GM19099 (cell line): ENCODE results near the gene EGFR.

ENCODE experiments used
- POLR2A ChIP-seq: IDR thresholded peaks from 3 replicates; pipeline ENCODE4 v1.6.1; 2011; ENCODE audit warnings: low read depth; ENCODE audit not compliant: insufficient read length; ENCODE audit errors: extremely low read depth

The EGFR gene

DNA sequence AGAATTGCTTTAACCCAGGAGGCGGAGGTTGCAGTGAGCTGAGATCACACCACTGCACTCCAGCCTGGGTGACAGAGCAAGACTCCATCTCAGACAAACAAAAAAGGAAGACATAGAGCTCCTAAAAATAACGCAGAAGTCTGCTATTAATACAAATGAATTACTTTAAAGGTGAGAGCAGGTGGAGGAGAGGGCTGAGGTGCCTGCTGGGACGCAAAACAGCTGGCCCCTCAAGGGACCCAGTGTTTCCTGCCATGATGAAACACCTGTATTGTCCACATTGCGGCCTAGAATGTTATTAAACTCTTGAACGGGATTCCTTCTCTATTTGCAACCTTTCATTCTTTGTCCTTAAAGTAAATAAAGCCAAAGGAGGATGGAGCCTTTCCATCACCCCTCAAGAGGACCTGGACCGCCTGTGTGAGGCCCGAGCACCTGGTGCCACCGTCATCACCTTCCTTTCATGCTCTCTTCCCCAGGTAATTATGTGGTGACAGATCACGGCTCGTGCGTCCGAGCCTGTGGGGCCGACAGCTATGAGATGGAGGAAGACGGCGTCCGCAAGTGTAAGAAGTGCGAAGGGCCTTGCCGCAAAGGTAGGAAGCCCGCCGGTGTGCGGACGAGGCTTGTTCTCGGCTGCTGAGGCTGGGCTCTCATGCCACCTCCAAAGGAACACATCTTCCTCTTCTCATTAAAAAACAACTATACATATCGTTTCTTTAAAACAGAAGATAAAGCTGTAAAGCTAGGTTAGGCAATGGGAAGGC, 136.7 kb downstream of the EGFR start:
- no peak for TF ChIP-seq POLR2A

DNA sequence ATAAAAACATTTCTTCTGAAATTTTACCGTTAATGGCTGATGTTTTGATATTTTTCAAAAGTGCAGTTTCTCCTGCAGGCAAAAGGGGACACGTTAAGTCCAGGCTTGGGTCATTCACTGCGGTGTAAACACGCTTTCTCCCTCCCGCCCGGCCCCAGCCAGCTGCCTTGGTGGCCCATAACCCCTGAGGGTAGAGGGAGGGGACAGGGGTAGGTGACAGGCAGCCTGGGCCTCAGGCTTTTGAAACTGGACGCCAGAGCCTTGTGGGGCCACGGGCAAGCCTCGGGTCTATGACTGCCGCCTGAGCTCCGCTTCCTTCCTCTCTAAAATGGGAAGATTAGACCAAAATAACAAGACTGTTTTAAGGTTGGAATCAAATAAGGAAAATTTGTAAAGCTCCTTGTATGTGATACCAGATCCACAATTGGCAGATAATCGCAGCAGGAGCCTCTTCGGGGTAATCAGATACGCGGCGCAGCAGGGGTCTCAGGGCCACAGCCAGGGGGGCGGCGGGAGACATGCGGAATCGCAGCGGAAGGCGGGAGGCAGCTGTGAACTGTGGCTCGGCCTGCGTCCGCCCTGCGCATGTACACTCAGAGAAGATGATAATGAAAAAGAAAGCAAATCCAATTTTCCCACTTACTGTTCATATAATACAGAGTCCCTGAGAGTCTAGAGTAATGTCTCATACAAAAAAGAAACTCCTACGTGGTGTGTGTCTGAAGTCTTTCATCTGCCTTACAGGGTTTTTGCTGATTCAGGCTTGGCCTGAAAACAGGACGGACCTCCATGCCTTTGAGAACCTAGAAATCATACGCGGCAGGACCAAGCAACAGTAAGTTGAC, 138.3 kb downstream of the EGFR start:
- TF ChIP-seq POLR2A, result no peak

DNA sequence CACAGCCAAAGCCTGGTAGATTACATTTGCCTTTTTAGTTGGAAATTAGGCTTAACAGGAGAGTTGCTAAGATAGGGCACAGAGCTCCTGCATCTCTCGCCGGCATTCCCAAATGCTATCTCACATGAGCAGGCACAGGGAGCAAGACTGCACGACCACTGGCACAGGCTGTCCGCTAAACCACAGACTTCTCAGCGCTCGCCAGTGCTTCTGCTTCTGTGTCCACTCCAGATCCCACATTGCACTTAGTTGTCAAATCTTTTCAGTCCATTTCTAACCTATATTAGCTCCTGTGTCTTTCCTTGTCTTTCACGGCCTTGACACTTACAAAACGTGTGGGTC, 138.9 kb downstream of the EGFR start:
- TF ChIP-seq POLR2A, result no peak

DNA sequence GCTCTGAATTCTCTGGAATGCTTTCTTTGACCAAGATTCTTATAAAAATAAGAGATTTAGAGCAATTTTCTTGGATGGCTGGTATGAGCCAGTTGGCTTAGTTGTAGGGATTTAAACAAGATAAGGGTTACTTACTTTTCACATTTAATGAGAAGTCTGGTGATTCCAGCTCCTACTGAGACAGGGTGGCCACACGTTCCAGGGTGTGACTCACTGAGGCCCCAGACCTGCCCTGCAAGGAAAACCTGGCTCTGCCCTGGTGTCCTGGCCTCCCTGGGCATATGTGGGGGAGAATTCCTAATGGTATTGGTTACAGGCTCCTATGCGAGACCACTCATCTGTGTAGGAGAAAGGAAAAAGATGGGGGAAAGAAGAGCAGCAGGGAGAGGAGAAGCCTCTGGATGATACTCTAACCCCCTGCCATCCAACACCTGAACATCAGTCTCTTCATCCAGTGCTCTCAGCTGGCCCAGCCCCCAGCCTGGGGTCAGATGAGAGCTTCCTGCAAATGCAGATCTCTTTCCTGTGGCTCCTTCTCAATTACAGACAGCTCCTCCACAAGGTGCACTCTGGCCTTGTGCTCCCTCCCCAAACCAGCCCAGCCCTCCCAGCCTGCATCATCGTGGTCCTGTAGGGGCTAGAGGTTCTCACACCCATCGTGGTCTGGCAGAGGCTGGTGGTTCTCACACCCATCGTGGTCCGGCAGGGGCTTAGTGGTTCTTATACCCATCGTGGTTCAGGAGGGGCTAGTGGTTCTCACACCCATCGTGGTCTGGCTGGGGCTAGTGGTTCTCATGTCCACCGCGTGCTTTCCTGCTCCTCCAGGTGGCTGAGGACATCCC, 139.9 kb downstream of the EGFR start:
- no peak for TF ChIP-seq POLR2A

DNA sequence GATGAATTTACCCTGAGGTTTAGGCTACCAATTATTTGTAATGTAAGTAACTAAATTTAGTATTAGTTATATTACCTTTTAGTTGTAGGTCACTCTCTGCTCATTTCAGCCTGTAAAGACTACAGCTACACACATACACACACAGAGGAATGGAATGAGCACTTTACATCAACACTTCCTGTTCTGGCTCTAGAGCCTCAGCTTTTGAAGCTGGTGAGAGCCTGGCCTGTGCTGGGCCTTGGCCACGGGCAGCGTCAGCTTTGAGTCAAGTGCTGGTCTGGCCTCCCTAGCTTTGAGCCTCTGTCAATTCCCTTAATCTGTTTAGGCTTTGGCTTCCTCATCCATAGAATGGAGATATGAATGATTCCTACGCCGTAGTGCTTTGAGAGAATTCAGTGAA, 141.7 kb downstream of the EGFR start:
- TF ChIP-seq POLR2A, result no peak

DNA sequence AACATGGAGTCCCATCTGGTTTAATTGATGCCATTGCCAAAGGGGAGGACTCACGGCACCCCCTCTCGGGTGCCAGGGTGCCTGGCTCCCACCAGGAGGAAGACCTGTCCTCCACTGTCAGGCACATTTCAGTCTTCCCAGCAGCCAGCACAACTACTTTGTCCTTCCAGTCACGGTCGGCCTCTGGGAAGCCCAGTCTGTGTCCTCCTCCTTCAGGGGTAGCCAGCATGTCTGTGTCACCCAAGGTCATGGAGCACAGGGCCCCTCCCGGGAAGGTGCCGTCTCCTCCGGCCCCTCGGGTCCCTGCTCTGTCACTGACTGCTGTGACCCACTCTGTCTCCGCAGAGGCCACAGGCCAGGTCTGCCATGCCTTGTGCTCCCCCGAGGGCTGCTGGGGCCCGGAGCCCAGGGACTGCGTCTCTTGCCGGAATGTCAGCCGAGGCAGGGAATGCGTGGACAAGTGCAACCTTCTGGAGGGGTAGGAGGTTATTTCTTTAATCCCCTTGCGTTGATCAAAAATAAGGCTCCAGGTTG, 142.4 kb downstream of the EGFR start:
- no peak for TF ChIP-seq POLR2A

DNA sequence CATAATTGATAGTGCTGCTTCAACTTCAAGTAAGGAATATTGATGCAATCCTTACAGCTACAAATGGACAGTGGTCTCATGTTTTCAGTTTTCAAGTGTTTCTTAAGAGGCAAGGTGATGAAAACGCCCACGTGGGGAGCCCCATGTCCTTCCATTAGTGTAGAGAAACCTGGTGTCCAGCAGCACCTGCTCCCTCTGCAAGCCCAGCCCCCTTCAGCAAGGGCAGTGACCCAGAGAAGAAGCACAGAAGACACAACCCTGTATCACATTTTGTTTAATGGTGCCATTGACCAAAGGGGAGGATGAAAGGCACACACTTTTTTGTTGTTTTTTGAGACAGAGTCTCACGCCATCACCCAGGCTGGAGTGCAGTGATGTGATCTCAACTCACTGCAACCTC, 143.7 kb downstream of the EGFR start:
- no peak for TF ChIP-seq POLR2A

DNA sequence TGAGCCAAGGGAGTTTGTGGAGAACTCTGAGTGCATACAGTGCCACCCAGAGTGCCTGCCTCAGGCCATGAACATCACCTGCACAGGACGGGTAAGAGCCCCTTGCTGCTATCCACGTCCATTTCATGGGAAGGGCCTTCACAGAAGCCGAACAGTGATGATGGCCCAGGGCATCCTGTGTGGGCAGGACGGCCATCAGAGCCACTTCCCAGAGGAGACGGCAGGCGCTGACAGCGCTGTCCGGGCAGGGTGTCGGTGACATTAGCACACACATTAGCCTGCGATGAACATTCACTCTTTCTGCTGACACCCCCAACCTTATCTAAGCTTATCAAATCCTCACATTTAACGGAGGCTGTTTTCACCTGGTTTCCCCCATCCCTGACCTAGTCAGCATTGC, 144.9 kb downstream of the EGFR start:
- no peak for TF ChIP-seq POLR2A

DNA sequence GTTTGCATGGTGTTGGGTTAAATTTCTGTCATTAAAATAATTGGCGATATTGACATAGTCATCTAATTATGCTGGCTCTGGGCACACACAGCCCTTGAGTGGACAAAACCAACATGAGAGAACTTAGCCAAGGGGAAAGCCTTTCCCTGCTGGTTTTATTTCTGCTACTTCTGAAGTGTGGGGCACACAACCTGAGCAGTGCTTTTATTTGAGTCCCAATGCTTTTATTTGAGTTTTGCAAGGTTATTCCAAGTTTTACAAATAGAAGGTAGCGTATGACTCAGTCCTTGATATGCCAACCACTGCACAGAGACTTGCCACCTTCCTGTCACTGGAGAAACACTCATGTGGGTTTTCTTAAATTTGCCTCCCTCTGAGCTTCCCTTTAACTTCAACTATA, 145.7 kb downstream of the EGFR start:
- TF ChIP-seq POLR2A, result no peak

DNA sequence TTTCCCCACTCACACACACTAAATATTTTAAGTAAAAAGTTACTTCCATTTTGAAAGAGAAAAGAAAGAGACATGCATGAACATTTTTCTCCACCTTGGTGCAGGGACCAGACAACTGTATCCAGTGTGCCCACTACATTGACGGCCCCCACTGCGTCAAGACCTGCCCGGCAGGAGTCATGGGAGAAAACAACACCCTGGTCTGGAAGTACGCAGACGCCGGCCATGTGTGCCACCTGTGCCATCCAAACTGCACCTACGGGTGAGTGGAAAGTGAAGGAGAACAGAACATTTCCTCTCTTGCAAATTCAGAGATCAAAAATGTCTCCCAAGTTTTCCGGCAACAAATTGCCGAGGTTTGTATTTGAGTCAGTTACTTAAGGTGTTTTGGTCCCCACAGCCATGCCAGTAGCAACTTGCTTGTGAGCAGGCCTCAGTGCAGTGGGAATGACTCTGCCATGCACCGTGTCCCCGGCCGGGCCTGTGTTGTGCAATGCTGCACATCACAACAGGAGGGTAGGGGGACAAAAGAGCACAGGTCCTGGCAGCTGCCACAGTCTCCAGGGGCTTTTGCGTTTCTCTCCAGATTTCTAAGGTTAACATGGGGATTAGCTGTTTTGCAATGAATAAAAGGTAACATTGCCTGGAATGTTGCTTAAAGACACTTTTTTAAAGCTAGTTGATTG, 146.5 kb downstream of the EGFR start:
- no peak for TF ChIP-seq POLR2A

DNA sequence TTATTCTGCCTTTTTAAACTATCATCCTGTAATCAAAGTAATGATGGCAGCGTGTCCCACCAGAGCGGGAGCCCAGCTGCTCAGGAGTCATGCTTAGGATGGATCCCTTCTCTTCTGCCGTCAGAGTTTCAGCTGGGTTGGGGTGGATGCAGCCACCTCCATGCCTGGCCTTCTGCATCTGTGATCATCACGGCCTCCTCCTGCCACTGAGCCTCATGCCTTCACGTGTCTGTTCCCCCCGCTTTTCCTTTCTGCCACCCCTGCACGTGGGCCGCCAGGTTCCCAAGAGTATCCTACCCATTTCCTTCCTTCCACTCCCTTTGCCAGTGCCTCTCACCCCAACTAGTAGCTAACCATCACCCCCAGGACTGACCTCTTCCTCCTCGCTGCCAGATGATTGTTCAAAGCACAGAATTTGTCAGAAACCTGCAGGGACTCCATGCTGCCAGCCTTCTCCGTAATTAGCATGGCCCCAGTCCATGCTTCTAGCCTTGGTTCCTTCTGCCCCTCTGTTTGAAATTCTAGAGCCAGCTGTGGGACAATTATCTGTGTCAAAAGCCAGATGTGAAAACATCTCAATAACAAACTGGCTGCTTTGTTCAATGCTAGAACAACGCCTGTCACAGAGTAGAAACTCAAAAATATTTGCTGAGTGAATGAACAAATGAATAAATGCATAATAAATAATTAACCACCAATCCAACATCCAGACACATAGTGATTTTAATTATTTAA, 151.7 kb downstream of the EGFR start:
- TF ChIP-seq POLR2A, result no peak

DNA sequence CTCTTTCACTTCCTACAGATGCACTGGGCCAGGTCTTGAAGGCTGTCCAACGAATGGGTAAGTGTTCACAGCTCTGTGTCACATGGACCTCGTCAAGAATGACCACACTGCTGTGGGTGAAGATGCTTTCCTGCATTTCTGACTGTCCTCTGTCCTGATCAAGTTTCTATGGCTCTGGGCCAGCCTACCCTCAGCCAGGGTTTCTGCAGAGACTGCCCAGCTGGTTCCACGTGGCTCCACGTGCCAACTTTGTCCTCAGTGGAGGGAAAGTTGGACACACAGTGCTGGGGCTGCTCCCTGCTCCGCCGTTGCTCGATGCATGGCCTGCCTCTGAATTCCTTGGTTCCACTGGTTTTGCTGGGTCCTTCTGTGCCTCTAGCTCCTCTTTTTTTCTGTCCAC, 152.3 kb downstream of the EGFR start:
- TF ChIP-seq POLR2A, result no peak

DNA sequence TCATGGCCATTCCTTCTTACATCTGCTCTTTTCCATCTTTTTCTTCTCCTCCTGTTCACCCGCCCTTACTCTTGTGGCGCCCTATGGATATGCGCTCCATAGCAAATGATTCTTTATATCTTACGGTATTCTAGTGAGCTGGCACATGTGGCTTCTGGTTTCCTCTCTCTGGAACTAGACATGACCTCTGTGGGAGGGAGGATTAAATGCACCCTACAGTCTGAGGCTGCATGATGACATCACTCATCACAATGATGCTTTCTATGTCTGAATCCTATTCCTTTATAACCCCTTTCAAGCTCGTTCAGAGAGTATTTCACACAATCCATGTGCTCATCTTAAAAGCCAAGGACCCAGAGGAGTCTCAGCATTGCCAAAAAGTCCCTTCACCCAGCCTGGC, 153.3 kb downstream of the EGFR start:
- TF ChIP-seq POLR2A, result no peak
